Small intestine (tissue), 7 donors: ENCODE data around the gene MAGI1. TPM values are rescaled to one million over a fixed set of nuclear protein-coding genes. Genes with fewer than 3 reads are reported as not detected.

Source experiments
- DNase-seq, 2 donors: peaks; one replicate each; pipeline versions ENCODE4 v3.0.0 to v3.0.0-alpha.2; 2013
- FAIRE-seq: peaks from 2 replicates; lab custom pipeline; 2012; peaks lifted over from hg19 to GRCh38; lab: Jason Lieb, UNC
- H3K27ac ChIP-seq, 3 donors: one replicate each; pipeline ENCODE4 v1.5.1; 2013; ENCODE audit warnings: low read length in 2 of 3, mild to moderate bottlenecking in 2 of 3, control low read depth in 1 of 3, inconsistent platforms in 1 of 3, low read depth in 1 of 3, moderate library complexity in 1 of 3
- H3K27me3 ChIP-seq, 3 donors: one replicate each; pipeline ENCODE4 v1.6.1; 2013; ENCODE audit warnings: low read length in 3 of 3, inconsistent platforms in 1 of 3; ENCODE audit not compliant: control insufficient read depth in 3 of 3, insufficient read depth in 3 of 3
- H3K36me3 ChIP-seq, 3 donors: one replicate each; pipeline ENCODE4 v1.6.1; 2013; ENCODE audit warnings: low read length in 3 of 3, inconsistent platforms in 1 of 3, low read depth in 1 of 3, mild to moderate bottlenecking in 1 of 3, moderate library complexity in 1 of 3; ENCODE audit not compliant: control insufficient read depth in 3 of 3, insufficient read depth in 2 of 3
- H3K4me1 ChIP-seq, 3 donors: one replicate each; pipeline ENCODE4 v1.6.1; 2013; ENCODE audit warnings: low read length in 2 of 3, inconsistent platforms in 1 of 3, low read depth in 1 of 3, mild to moderate bottlenecking in 1 of 3, moderate library complexity in 1 of 3; ENCODE audit not compliant: control insufficient read depth in 3 of 3, insufficient read depth in 2 of 3
- H3K4me3 ChIP-seq, 3 donors: one replicate each; pipeline ENCODE4 v1.5.1; 2013; ENCODE audit warnings: low read length in 3 of 3, control low read depth in 1 of 3, inconsistent platforms in 1 of 3, low read depth in 1 of 3, mild to moderate bottlenecking in 1 of 3, moderate library complexity in 1 of 3
- H3K9me3 ChIP-seq, 2 donors: one replicate each; pipeline ENCODE4 v1.6.1; 2013; ENCODE audit warnings: low read depth in 1 of 2, low read length in 1 of 2; ENCODE audit not compliant: control insufficient read depth in 2 of 2, insufficient read depth in 1 of 2
- WGBS, 3 donors: extraction: QIAGEN DNeasy Blood & Tissue Kit; methylation state at CpG; one replicate each; pipeline ENCODE4 v1.1.7; 2013; 5-methylcytosine and 5-hydroxymethylcytosine counted together
- polyA plus RNA-seq, 4 donors: library from polyadenylated mRNA; stranded (reverse) in 3 of 4; unstranded in 1 of 4; fragments of 200-250 nt in 3 of 4; fragments of 120-200 nt in 1 of 4; gene quantifications; one replicate each; pipeline versions ENCODE4 v1.2.1 to v1.2.3, GENCODE V29; 2013
- donor health status: healthy with polysubstance abuse.
- donor health status: control.
- donor health status: control.
- donor health status: Bipolar disorder and iron deficiency.
- donor health status: healthy.

Gene MAGI1
- polyA plus RNA-seq, 4 donors: 10.0 to 35.1 (median 12.6) TPM

DNA sequence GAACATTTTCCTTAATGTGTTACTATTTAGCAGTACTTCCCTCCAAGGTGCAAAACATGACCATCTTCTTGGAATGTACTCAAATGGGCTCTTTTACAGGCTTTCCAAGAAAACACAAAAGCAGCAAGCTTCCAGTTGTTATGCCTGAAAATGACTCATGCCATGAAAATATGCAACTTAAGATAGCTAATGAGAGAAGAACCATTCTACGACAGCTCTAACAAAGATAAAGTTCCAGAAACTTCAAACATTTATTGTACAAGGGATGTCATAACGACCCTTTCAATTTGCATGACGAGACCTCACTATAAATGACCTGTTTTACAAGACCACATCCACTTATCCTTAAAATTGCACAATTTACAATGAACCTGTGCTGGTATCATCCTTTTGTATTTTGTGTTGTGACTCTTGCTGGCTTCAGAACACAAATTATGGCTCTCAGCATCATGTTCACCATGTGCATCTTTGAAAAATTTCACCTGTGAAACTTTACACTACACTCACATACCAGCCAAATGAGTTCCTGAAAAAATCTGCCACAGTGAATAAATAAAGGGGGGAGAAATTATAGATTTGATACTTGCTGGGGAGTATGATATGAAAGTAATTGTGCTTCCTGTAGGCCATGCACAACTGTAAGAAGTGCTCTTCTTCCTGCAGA lies 433.7 kb downstream of the MAGI1 start:
- FAIRE-seq: no peak
- 74 to 77% (median 76%) methylated on average over 3 of the region's 3 CpGs for WGBS, 3 donors

DNA sequence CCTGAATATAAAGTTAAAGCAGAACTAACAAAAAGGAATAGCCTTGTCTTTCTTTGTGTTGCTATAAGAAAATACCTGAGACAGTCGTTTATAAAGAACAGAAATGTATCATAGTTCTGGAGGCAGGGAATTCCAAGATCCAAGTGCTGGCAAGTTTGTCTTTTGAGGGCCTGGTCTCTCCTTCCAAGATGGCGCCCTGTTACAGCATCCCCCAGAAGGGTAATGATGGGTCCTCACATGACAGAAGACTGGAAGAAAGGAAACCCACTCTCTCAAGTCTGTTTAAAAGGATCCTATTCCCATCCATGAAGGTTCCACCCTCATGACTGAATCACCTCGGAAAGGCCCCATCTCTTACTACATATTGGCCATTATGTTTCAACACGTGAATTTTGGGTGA lies 435.1 kb downstream of the MAGI1 start:
- 84 to 93% (median 87%) methylated on average over 4 of the region's 4 CpGs for WGBS, 3 donors
- Histone ChIP-seq H3K9me3 (no peaks in the 10 kb centered on the region), H3K4me3 (no peak overlapping the region), H3K4me1 (no peaks in the 10 kb centered on the region), H3K36me3 (no peaks in the 10 kb centered on the region), H3K27me3 (no peaks in the 10 kb centered on the region), H3K27ac (no peak overlapping the region)
- DNase-seq (no peak), FAIRE-seq (no peak)

More for the DNA sequence above, 433.7 kb downstream of the MAGI1 start:
- Histone ChIP-seq H3K4me1 (no peaks in the 10 kb centered on the region), H3K27ac (no peak overlapping the region), H3K36me3 (no peaks in the 10 kb centered on the region), H3K4me3 (no peak overlapping the region), H3K27me3 (no peaks in the 10 kb centered on the region), H3K9me3 (no peaks in the 10 kb centered on the region)
- DNase-seq: no peak

DNA sequence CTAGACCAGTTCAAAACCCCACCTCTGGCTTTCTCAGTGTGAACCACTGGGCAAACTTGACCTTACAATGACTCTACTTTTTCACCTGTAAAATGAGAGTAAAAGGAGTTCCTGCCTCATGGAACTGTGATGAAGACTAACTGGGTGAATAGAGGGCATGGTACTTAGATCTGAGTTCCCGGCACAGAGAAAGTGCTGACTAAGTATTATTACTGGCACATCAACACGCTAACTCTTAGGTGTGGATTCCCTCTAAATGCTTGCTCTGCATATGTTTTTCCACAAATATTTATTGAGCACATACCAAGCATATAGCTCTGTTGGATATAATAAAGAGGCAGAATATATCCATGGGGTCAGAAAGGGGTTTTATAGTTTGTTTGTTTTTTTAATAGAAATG lies 437.8 kb downstream of the MAGI1 start:
- FAIRE-seq (no peak), DNase-seq (no peak)
- 86 to 92% (median 88%) methylated on average over 2 of the region's 2 CpGs for WGBS, 3 donors
- Histone ChIP-seq H3K27ac (no peak overlapping the region), H3K27me3 (peaks cover 0 to 4% (median 0%) of the 10 kb centered on the region in 3 donors), H3K4me1 (peaks cover 0 to 5% (median 0%) of the 10 kb centered on the region in 3 donors), H3K36me3 (no peaks in the 10 kb centered on the region), H3K9me3 (no peaks in the 10 kb centered on the region), H3K4me3 (no peak overlapping the region)

DNA sequence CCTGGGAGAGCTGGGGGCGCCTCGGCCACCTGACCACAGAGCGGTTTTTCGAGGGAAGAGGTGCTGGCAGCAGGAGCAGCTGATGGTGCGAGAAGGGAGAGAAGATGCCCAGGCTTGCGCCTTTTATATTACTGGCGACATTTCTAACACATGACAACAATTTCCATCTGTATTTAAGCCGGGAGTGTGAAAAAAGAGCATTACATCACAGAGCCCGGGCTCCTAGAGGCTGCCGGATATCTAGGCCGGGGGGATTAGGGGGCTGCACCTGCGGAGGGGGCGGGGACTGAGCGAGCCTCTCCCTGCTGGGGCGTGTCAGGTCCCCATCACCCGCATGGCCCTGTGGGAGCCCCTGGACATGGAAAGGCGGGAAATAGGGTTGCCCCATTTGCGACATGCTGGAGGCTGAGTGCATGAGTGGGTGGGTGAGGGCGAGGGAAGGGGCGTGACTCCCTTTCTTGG lies 440.7 kb downstream of the MAGI1 start:
- FAIRE-seq (no peak), DNase-seq (peak in 1 of 2 donors; percentile 17)
- Histone ChIP-seq H3K4me1 (peaks cover 0 to 5% (median 0%) of the 10 kb centered on the region in 3 donors), H3K4me3 (peak overlapping the region in 1 of 3 donors; percentile 33), H3K27ac (no peak overlapping the region), H3K27me3 (peaks cover 0 to 4% (median 0%) of the 10 kb centered on the region in 3 donors), H3K36me3 (no peaks in the 10 kb centered on the region), H3K9me3 (no peaks in the 10 kb centered on the region)
- 26 to 47% (median 43%) methylated on average over 18 to 20 of the region's 20 CpGs for WGBS, 3 donors

DNA sequence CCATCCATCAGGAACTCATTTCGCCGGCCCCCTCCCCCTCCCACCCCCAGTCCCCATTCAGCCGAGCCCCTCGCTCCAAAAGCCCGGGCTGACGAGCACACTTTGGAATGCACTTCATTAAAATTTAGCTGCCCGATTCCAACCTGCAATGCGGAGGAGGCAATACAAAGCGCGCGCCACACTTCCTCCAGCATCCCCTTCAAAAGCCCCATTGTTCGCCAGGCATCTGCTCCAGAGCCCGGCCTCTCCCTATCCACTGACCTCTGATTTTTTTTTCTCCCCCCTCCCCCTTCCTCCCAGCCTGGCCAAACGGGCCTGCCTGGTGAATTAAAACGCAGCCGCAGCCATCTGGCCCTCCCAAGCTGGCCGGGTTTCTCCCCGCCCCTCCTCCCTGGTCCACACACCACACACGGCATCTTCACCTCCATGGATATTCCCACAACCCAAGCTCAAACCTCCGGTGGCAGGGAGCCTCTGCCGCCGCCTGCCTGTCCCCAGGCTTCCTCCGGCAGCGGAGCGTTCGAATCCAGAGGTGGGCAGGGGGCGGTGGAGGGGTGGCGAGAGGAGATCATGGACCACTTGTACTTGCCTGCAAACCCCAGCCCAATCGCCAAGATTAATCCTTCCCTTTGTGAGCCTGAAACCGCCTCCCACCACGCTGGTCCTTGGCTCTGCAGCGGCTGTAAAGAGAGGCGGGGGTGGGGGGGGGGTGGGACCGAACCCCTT lies 441.3 kb downstream of the MAGI1 start:
- WGBS, 3 donors: 5 to 16% (median 7%) methylated on average over 27 to 34 of the region's 34 CpGs

DNA sequence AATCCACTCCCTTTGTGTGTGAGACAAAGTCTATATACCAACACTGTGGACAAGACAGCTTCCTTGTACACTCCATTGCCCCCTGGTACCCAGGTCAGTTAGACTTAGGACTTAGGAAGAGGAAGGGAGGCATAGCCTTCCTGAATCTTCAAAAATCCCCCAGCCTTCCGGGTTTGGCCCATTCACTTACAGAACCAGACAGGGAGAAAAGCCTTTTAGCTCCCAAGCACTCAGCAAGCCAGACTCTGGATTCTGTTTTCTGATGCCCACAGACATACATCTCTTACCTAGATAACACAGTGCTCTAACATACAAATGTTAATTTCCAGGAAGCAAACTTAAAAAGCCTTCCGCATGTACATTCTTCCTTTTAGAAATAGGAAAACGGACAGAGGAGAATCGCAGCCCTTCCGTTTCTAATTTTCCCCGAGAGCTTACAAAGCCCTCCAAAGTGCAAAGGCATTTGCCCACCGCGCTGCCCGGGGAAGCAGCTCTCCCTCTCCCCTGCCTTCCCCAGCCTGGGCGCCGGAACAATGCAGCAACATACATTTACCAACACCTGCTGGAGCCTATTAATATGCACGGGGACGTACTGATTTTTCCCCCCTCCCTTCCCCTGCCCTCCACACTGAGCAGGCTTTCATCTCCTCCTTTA lies 442.0 kb downstream of the MAGI1 start:
- Histone ChIP-seq H3K4me3 (peak overlapping the region in 1 of 3 donors; percentile 33), H3K27ac (peak overlapping the region in 1 of 3 donors; percentile 27), H3K4me1 (peaks cover 0 to 5% (median 0%) of the 10 kb centered on the region in 3 donors), H3K27me3 (peaks cover 0 to 4% (median 0%) of the 10 kb centered on the region in 3 donors), H3K36me3 (no peaks in the 10 kb centered on the region), H3K9me3 (no peaks in the 10 kb centered on the region)
- FAIRE-seq: no peak
- peak; percentile 8 to 32 for DNase-seq
- WGBS, 3 donors: 4 to 12% (median 12%) methylated on average over 13 of the region's 13 CpGs

More for the DNA sequence above, 441.3 kb downstream of the MAGI1 start:
- FAIRE-seq (no peak), DNase-seq (peak; percentile 25 to 49)
- Histone ChIP-seq H3K4me1 (peaks cover 0 to 5% (median 0%) of the 10 kb centered on the region in 3 donors), H3K27me3 (peaks cover 0 to 4% (median 0%) of the 10 kb centered on the region in 3 donors), H3K9me3 (no peaks in the 10 kb centered on the region), H3K36me3 (no peaks in the 10 kb centered on the region), H3K4me3 (peak overlapping the region in 2 of 3 donors; percentile 20 to 33), H3K27ac (no peak overlapping the region)

DNA sequence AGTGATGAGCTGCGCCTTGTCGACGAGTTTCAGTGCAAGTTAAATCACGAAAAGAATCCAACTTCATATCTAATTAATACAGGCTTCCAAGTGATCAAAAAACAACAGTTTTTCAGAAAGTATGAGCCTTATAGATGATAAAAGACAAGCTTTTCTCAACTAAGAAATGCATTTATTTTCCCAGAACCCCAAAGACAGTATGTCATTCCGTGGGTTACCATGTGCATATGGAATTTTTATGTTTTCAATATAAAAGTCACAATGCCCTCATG lies 442.8 kb downstream of the MAGI1 start:
- WGBS, 3 donors: 75 to 94% (median 75%) methylated on average over 5 of the region's 5 CpGs
- FAIRE-seq (no peak), DNase-seq (no peak)
- H3K27ac ChIP-seq: no peak overlapping the region
- H3K9me3 ChIP-seq: no peaks in the 10 kb centered on the region
- H3K4me1 ChIP-seq: peaks cover 0 to 5% (median 0%) of the 10 kb centered on the region in 3 donors
- H3K27me3 ChIP-seq: peaks cover 0 to 4% (median 0%) of the 10 kb centered on the region in 3 donors
- H3K4me3 ChIP-seq: no peak overlapping the region
- no peaks in the 10 kb centered on the region for H3K36me3 ChIP-seq
